H54 (cell line): ENCODE data around the gene HLA-DRB5.
A peak's percentile ranks its signal among the peaks of the same experiment; 100 is the strongest.
"Not testable (repeated sequence)": the region's sequence is repeated elsewhere in the genome, so short reads cannot be mapped to it uniquely, and the experiment has no call there.

Experiments used
- DNase-seq: peaks from one replicate; pipeline ENCODE4 v3.0.0; 2011; ENCODE audit warnings: low spot score, mixed read lengths; ENCODE audit not compliant: insufficient read length
- FAIRE-seq: peaks from 3 replicates; lab custom pipeline; 2011; peaks lifted over from hg19 to GRCh38; lab: Jason Lieb, UNC
- POLR2A ChIP-seq: IDR thresholded peaks from 2 replicates; pipeline ENCODE4 v1.6.1; 2011; ENCODE audit warnings: low read depth, mild to moderate bottlenecking, low read length

The HLA-DRB5 gene

DNA sequence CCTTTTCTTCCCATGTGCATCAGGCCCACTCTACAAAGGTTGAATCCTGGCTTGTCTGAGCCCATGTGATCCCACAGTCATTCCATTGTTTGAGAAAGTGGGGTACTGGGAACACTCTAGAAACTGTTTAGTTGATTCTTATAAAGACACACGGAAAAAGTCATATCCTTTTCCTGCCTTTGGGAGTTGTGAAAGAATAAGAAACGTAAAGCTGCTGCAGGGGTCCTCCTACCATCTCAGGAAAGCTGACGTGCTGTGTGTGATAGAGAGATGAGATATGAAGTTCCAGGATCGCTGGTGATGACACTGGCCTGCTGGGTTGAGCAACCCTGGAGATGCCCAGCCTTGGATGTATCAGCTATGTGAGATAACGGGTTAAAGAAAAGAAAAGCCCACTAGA lies 21.3 kb upstream of the HLA-DRB5 start:
- FAIRE-seq: no peak
- TF ChIP-seq POLR2A: no peak
- DNase-seq: no peak

- DNase-seq (no peak), FAIRE-seq (no peak)
- TF ChIP-seq POLR2A: no peak
Observed at GRCh38 chr6:32539839-32540238, 9.8 kb upstream of the HLA-DRB5 start.

DNA sequence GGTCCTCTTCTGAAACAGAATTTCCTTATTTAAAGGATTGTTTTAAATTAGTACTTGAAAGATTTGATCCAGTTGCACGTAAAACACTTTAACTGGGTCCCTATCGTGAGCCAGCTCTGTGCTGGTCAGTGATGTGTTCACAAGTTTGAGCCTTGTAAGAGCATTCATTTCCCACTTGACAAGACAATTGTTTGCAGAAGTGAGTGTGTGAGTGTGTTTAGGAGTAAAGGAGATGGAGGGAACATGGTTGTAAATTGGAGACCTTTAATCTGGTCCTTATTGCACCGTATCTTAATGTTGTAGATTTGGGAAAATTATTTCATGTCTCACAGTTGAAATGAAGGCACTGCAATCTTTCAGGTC lies 325 bp upstream of the HLA-DRB5 start:
- FAIRE-seq: peak; percentile 81
- not testable (repeated sequence) for DNase-seq

DNA sequence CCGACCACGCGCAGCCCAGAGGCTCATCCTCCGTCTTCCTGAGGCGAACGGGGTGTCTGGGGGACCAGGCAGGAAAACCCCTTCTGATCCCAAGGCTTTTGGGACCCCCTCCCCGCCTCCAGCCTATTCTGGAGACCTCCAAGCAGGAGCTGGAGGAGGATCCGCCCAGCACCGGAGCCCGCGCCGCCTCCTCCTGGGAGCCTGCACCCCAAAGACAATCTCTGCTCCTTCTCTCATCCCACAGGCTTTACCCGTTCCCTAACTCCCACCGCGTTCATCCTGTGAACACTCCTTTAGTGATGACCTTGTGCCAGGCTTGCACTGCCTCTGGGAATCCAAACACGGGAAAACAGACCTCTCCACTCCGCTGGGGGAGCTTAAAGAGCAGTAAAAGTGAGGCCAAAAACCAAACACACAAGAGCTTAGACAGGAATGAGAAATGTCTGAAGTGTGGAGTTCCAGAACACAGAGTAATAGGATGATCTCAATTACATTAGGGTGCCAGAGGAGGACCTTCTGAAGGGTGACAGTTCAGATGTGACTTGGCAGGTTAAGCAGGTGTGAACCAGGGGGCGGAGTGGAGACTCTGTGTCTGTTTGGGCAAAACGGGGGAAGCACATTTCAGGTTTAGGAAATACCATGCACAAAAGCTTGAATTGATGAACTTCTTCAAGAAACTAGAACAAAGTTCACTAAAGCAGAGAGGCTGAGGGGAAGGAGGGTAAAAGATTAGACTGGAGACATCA lies 7.6 kb downstream of the HLA-DRB5 start:
- FAIRE-seq (no peak), DNase-seq (no peak)
- TF ChIP-seq POLR2A: no peak

DNA sequence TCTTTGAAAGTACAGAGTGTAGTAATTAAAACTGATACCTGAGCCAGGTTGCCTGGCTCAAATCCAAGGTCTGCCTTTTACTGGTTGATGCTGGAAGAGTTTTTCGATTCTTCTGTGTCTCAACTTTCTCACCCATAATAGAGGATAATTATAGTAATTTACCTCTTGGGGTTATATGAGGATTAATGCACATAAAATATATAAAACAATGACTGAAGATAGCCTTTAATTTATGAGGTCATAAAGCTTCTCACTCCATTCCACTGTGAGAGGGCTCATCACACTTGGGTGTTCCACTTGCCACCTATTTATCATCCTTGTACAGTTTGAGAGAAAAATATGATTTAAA lies 10.2 kb downstream of the HLA-DRB5 start:
- FAIRE-seq (no peak), DNase-seq (no peak)
- no peak for TF ChIP-seq POLR2A

DNA sequence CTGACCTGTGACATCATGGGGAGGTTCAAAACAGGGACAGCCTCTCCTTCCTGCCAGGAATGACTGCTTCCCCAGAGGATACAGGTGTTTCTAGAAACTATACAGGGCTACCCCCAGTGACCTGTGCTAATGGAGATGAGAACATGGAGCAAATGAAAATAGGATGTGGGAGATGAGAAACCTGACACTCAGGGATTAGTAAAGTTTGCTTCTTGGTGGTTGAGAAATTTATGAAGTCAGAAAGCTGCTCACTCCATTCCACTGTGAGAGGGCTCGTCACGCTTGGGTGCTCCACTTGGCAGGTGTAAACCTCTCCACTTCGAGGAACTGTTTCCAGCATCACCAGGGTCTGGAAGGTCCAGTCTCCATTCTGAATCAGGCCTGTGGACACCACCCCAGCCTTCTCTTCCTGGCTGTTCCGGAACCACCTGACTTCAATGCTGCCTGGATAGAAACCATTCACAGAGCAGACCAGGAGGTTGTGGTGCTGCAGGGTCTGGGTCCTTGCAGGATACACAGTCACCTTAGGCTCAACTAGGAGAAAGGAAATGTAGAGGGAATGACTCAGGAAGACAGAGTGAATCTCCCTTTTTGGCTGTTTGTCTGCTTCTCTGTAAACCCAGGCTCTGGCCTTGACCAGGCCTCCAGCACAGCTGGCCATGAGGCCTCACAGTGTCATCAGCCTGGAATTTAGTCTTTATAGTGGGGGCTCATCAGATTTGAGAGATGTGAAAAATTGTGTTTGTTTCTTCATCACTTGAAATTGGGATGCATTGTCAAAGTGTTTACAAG lies 10.8 kb downstream of the HLA-DRB5 start:
- TF ChIP-seq POLR2A: no peak
- no peak for DNase-seq
- no peak for FAIRE-seq

DNA sequence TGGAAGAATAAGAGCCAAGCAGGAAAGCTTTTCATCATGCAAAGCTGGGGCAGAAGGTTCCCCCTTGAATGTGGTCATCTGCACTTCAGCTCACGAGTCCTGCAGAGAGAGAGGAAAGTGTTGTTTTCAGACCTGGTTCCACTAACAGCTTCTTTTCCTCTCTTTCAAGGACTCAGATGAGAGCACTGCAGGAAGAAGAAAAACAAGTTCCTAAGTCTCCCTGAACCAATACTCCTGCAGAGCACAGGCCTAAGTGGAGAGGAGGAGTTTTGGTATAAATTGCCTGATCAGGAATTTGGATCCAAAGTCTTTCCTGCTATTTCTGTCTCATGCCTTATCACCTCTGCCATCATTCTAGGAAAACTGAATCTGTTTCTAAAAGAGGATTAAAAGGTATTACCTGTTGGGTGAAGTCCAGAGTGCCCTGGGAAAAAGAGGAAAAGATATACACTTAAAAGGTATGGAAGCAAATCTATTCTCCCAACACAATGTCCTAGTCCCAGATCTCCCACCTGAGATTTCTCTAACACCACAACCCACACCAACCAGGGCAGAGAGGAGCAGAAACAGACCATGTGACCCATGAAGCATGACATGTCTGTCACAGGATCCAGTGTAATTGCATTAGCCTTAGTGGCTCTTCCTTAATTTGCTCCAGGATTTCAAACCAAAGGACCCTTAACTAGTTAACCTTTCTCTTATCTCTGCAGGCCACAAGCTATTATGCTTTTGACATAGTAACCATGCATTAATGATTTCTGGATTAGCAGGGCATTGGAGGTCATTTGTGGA lies 12.2 kb downstream of the HLA-DRB5 start:
- FAIRE-seq (no peak), DNase-seq (no peak)
- no peak for TF ChIP-seq POLR2A

GRCh38 chr6:32501016-32501415 lies 29.1 kb downstream of the HLA-DRB5 start:
- no peak for DNase-seq
- TF ChIP-seq POLR2A: no peak
- FAIRE-seq: no peak

GRCh38 chr6:32492351-32492750 lies 37.7 kb downstream of the HLA-DRB5 start:
- FAIRE-seq: no peak
- no peak for DNase-seq
- no peak for TF ChIP-seq POLR2A

DNA sequence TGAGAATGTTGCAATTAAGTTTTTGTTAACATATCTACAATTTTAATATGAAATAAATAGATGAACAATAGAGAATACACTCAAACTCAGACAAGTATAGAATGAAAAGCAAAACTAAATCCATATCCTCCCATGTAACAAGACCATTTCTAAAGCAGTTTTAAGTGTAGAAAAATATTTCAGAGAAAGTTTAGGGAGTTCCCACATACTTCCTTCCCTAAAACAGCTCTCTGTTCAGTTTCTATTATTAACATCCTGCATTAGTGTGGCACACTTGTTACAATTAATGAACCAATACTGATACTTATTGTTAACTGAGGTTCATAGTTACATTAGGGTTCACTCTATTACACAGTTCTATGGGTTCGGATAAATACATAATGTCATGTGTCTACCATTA lies 38.4 kb downstream of the HLA-DRB5 start:
- no peak for DNase-seq
- no peak for FAIRE-seq
- no peak for TF ChIP-seq POLR2A

- FAIRE-seq: no peak
- DNase-seq: no peak
- TF ChIP-seq POLR2A: no peak
Observed at GRCh38 chr6:32488083-32488482, 42.0 kb downstream of the HLA-DRB5 start.

DNA sequence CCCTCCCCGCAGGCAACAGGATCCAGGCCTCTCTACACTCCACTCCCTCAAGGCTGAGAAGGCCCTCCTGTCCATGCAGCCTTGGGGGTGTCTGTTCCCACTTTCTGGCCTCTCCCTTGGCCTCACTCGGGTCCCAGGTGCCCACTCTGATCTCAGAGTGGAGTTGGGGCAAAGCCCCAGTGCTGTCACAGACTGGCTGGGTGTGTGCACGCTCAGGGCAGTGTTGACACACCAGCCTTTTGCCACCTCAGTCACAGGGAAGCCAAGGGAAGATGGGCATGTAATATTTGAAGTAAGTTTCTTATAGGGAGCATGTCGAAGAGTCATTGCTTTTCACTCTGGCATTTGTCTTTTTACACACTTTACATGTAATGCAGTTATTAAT lies 45.5 kb downstream of the HLA-DRB5 start:
- no peak for TF ChIP-seq POLR2A
- FAIRE-seq (no peak), DNase-seq (no peak)

DNA sequence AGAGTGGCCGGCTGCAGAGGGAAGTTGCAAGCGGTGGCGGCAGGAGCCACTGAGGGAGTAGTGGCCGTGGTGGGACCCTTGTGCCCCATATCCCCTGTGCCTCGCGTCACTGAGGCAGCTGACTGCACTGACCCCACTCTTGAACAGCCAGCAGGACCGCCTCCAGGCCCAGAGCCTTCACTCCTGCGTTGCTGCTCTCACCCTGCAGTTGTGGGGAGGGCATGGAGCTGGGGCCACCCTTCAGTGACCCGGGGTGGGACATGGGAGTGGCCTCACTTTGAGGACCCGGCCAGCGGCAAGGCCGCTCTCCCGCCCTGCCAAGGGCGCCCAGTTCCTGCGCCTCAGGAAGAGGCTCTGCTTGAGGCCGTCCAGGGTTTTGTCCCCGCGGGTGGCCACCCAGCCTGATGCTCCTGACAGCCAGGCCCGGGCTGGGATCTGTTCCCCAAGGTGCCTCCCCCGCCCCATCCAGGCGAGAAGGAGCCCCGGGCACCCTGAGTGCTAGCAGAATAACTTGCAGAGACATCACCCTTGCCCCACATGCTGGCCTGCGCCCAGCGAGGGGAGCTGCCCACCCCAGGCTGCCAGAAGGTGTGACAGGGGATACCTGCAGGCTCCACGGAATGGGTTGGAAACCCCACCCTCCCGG lies 46.0 kb downstream of the HLA-DRB5 start:
- no peak for DNase-seq
- TF ChIP-seq POLR2A: no peak
- FAIRE-seq: no peak
